Panc1 (cell line): Measurements from ENCODE around the gene ANXA8L1. TPM values are rescaled to one million over a fixed set of nuclear protein-coding genes. Genes with fewer than 3 reads are reported as not detected.
"Not testable (repeated sequence)": the region's sequence is repeated elsewhere in the genome, so short reads cannot be mapped to it uniquely, and the experiment has no call there.

Experiments used
- ATAC-seq: fragments of 200-7000 bp; cut with Tn5 transposase; 2 replicates; pipeline ENCODE4 v1.9.1; 2020; ENCODE audit warnings: mild to moderate bottlenecking, moderate library complexity
- BruUV-seq: library from RNA; stranded (reverse); fragments of 400-500 nt; replicated peaks from 2 replicates; lab custom pipeline; 2021; lab: Mats Ljungman, UMichigan
- CTCF ChIA-PET: fragments of 300-600 bp; sonication (Branson Sonifier 250); formaldehyde crosslinking; loops from one replicate; lab custom pipeline; 2022; ENCODE audit warnings: antibody characterized with exemption; lab: Charles Lee
- POLR2A ChIA-PET: fragments of 300-600 bp; sonication (Branson Sonifier 250); formaldehyde crosslinking; loops from one replicate; lab custom pipeline; 2022; ENCODE audit warnings: antibody characterized with exemption; lab: Charles Lee
- DNase-seq: peaks from one replicate; pipeline ENCODE4 v3.0.0-alpha.2; 2010; ENCODE audit warnings: low read depth, low spot score
- H3K27ac ChIP-seq: 2 replicates; pipeline ENCODE4 v1.5.1; 2011; ENCODE audit warnings: mild to moderate bottlenecking, low read length, inconsistent platforms
- H3K27me3 ChIP-seq: fragments of 200-500 bp; sonication (Bioruptor generic); 2 replicates; pipeline ENCODE4 v1.6.0; 2014; ENCODE audit warnings: low read length, inconsistent platforms; ENCODE audit not compliant: control insufficient read depth, insufficient read depth
- H3K36me3 ChIP-seq: fragments of 200-500 bp; sonication (Bioruptor generic); 2 replicates; pipeline ENCODE4 v1.5.1; 2014; ENCODE audit warnings: inconsistent platforms, mild to moderate bottlenecking, low read length, moderate library complexity; ENCODE audit not compliant: control insufficient read depth, insufficient read depth
- H3K4me1 ChIP-seq: 2 replicates; pipeline ENCODE4 v1.5.1; 2011; ENCODE audit warnings: inconsistent platforms, mild to moderate bottlenecking, low read length, moderate library complexity; ENCODE audit not compliant: control insufficient read depth, insufficient read depth
- H3K4me3 ChIP-seq, 2 experiments: 2 replicates each; pipeline ENCODE4 v1.5.1; 2011 to 2012; ENCODE audit warnings: low read depth in 2 of 2, low read length in 2 of 2, mild to moderate bottlenecking in 2 of 2, inconsistent platforms in 1 of 2, moderate library complexity in 1 of 2
- H3K9me3 ChIP-seq: fragments of 200-500 bp; sonication (Bioruptor generic); 2 replicates; pipeline ENCODE4 v1.5.1; 2014; ENCODE audit warnings: low read depth, mild to moderate bottlenecking, inconsistent platforms, low read length, moderate library complexity; ENCODE audit not compliant: control insufficient read depth, insufficient read depth
- in situ Hi-C: cut with HindIII; loops from 2 replicates; pipeline ENCODE4 v1.10.0; 2016; ENCODE audit warnings: low sequenced_read_pairs, low pct_unique_long_range_greater_than_20kb
- intact Hi-C: fragments of 100-400 bp; cut with micrococcal nuclease; formaldehyde crosslinking; loops from one replicate; pipeline ENCODE4 v1.10.0; 2022; ENCODE audit not compliant: unreplicated experiment
- total RNA-seq: library from RNA; stranded (reverse); gene quantifications from one replicate; pipeline ENCODE4 v1.2.1, GENCODE V29; 2021; ENCODE audit not compliant: unreplicated experiment

ANXA8L1 gene
- total RNA-seq, 1 experiment from 2014 or later = 0.26 TPM

- DNase-seq, H3K27ac ChIP-seq, ATAC-seq, CTCF ChIA-PET, H3K36me3 ChIP-seq, H3K9me3 ChIP-seq, in situ Hi-C loops, H3K27me3 ChIP-seq, BruUV-seq, H3K4me3 ChIP-seq, intact Hi-C loops, H3K4me1 ChIP-seq, POLR2A ChIA-PET: not testable (repeated sequence)
Measured at GRCh38 chr10:46411123-46411522, 35.5 kb downstream of the ANXA8L1 start.

- BruUV-seq, H3K4me3 ChIP-seq, H3K27ac ChIP-seq, CTCF ChIA-PET, POLR2A ChIA-PET, H3K36me3 ChIP-seq, H3K4me1 ChIP-seq, H3K9me3 ChIP-seq, H3K27me3 ChIP-seq, DNase-seq, in situ Hi-C loops, ATAC-seq, intact Hi-C loops: not testable (repeated sequence)
Measured at GRCh38 chr10:46412665-46413064, 37.1 kb downstream of the ANXA8L1 start.

GRCh38 chr10:46415291-46415690, 39.7 kb downstream of the ANXA8L1 start:
- H3K27ac ChIP-seq, H3K36me3 ChIP-seq, DNase-seq, H3K4me3 ChIP-seq, H3K9me3 ChIP-seq, H3K4me1 ChIP-seq, CTCF ChIA-PET, POLR2A ChIA-PET, BruUV-seq, H3K27me3 ChIP-seq, ATAC-seq, intact Hi-C loops, in situ Hi-C loops: not testable (repeated sequence)

GRCh38 chr10:46418283-46418682, 42.7 kb downstream of the ANXA8L1 start:
- ATAC-seq, in situ Hi-C loops, H3K27ac ChIP-seq: not testable (repeated sequence)

GRCh38 chr10:46419570-46420379, 44.2 kb downstream of the ANXA8L1 start:
- ATAC-seq = peak; percentile 81
- H3K27ac ChIP-seq, H3K4me3 ChIP-seq, H3K36me3 ChIP-seq, H3K9me3 ChIP-seq, in situ Hi-C loops, H3K27me3 ChIP-seq, intact Hi-C loops, H3K4me1 ChIP-seq, CTCF ChIA-PET, POLR2A ChIA-PET, BruUV-seq, DNase-seq: not testable (repeated sequence)

More at GRCh38 chr10:46418283-46418682, 42.7 kb downstream of the ANXA8L1 start:
- H3K4me1 ChIP-seq, H3K9me3 ChIP-seq, H3K27me3 ChIP-seq, H3K4me3 ChIP-seq, intact Hi-C loops, H3K36me3 ChIP-seq, POLR2A ChIA-PET, BruUV-seq, CTCF ChIA-PET, DNase-seq: not testable (repeated sequence)

GRCh38 chr10:46423550-46423949, 48.0 kb downstream of the ANXA8L1 start:
- ATAC-seq, intact Hi-C loops, BruUV-seq, H3K36me3 ChIP-seq, H3K4me1 ChIP-seq, H3K9me3 ChIP-seq, H3K4me3 ChIP-seq, H3K27ac ChIP-seq, POLR2A ChIA-PET, CTCF ChIA-PET, H3K27me3 ChIP-seq, in situ Hi-C loops, DNase-seq: not testable (repeated sequence)

- H3K27me3 ChIP-seq, ATAC-seq, in situ Hi-C loops, BruUV-seq, CTCF ChIA-PET, H3K4me3 ChIP-seq, DNase-seq, H3K9me3 ChIP-seq, H3K27ac ChIP-seq, H3K4me1 ChIP-seq, H3K36me3 ChIP-seq, POLR2A ChIA-PET, intact Hi-C loops: not testable (repeated sequence)
Measured at GRCh38 chr10:46440942-46441341, 65.4 kb downstream of the ANXA8L1 start.
